Fibroblast of lung (primary cell): ENCODE measurements around the gene BMPR1B.

Experiments used
- EZH2 ChIP-seq: IDR thresholded peaks from 2 replicates; pipeline ENCODE4 v1.5.1; 2012; ENCODE audit warnings: low read length, control low read depth, mild to moderate bottlenecking; ENCODE audit errors: missing control alignments
- TF ChIP-seq, protein P1 (sequence below), 2 donors: IDR thresholded peaks in 1 of 2; conservative IDR thresholded peaks in 1 of 2; 1 replicate in 1 of 2; 2 replicates in 1 of 2; pipeline ENCODE4 v1.5.1; 2011 to 2012; ENCODE audit warnings: low read length in 2 of 2, control low read depth in 1 of 2, inconsistent platforms in 1 of 2, low read depth in 1 of 2, mild to moderate bottlenecking in 1 of 2

DNA sequence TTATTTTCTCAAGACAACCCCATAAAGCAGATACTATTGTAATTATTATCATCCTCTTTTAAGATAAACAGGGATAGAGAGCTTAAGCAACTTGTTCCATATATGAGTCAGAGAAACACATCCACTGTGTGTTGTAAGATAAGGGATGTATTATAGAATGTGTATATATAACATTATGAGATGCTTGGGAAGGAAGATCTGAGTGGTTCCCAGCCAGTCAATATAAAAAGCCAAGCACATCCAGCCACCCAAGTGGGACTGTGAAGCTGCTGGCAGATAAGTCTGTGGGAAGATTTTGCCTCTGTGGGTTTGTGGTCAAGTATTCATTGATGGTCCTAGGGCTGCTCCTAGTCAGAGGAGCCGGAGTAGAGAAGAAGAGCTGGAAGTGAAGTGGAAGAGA, 16.5 kb upstream of the BMPR1B start:
- TF ChIP-seq, protein P1, sequence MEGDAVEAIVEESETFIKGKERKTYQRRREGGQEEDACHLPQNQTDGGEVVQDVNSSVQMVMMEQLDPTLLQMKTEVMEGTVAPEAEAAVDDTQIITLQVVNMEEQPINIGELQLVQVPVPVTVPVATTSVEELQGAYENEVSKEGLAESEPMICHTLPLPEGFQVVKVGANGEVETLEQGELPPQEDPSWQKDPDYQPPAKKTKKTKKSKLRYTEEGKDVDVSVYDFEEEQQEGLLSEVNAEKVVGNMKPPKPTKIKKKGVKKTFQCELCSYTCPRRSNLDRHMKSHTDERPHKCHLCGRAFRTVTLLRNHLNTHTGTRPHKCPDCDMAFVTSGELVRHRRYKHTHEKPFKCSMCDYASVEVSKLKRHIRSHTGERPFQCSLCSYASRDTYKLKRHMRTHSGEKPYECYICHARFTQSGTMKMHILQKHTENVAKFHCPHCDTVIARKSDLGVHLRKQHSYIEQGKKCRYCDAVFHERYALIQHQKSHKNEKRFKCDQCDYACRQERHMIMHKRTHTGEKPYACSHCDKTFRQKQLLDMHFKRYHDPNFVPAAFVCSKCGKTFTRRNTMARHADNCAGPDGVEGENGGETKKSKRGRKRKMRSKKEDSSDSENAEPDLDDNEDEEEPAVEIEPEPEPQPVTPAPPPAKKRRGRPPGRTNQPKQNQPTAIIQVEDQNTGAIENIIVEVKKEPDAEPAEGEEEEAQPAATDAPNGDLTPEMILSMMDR (conservative IDR thresholded peaks at IDR 0.05 in 1 of 2, IDR thresholded peaks at IDR 0.05 in 1 of 2; ENCODE audit: low read depth in 1 of 2, low read length in 2 of 2), result no peak
- TF ChIP-seq EZH2, result no peak
